NCI-H2107 treated with DMSO at 0.1 percent for 48 hours (cell line): ENCODE data around the gene TP53I13.

Experiments used
- DNase-seq: peaks from one replicate; lab custom pipeline; 2025; ENCODE audit not compliant: unreplicated experiment; lab: John Stamatoyannopoulos, UW

Gene TP53I13

GRCh38 chr17:29566473-29567303 is 1.8 kb upstream of the TP53I13 start, which contains the start of gene ABHD15:
Gene ABHD15, minus strand, starts transcription at chr17:29567037. Its CDS starts 71 bp downstream, at chr17:29566966.
- DNase-seq: no peak

- no peak for DNase-seq
Observed at GRCh38 chr17:29567304-29567553, 1.3 kb upstream of the TP53I13 start.

GRCh38 chr17:29567554-29568330 is 759 bp upstream of the TP53I13 start:
- DNase-seq: no peak

- DNase-seq: no peak
Observed at GRCh38 chr17:29569245-29569950, 897 bp downstream of the TP53I13 start.

- no peak for DNase-seq
Observed at GRCh38 chr17:29570521-29570920, 2.0 kb downstream of the TP53I13 start.

- DNase-seq: no peak
Observed at GRCh38 chr17:29571486-29571882, 3.0 kb downstream of the TP53I13 start.

GRCh38 chr17:29571883-29572681 is 3.6 kb downstream of the TP53I13 start:
- no peak for DNase-seq

- no peak for DNase-seq
Observed at GRCh38 chr17:29572691-29573557, 4.4 kb downstream of the TP53I13 start.

GRCh38 chr17:29573558-29573869 is 5.0 kb downstream of the TP53I13 start:
- DNase-seq: no peak

GRCh38 chr17:29573871-29574731 is 5.6 kb downstream of the TP53I13 start:
- no peak for DNase-seq

GRCh38 chr17:29574732-29575510 is 6.4 kb downstream of the TP53I13 start:
- no peak for DNase-seq

GRCh38 chr17:29575511-29576213 is 7.2 kb downstream of the TP53I13 start:
- DNase-seq: no peak

GRCh38 chr17:29576214-29577000 is 7.9 kb downstream of the TP53I13 start:
- DNase-seq: no peak

GRCh38 chr17:29577001-29577370 is 8.5 kb downstream of the TP53I13 start:
- DNase-seq: no peak

- no peak for DNase-seq
Observed at GRCh38 chr17:29577385-29578211, 9.1 kb downstream of the TP53I13 start.
